HG02852 (cell line): ENCODE data around the gene DNAH17.
"Not testable (repeated sequence)": the region's sequence is repeated elsewhere in the genome, so short reads cannot be mapped to it uniquely, and the experiment has no call there.

Experiments used
- ATAC-seq: cut with Tn5 transposase; IDR thresholded peaks from one replicate; pipeline ENCODE4 v1.9.1; 2021; ENCODE audit warnings: mild to moderate bottlenecking, moderate library complexity; ENCODE audit not compliant: unreplicated experiment

Gene DNAH17

DNA sequence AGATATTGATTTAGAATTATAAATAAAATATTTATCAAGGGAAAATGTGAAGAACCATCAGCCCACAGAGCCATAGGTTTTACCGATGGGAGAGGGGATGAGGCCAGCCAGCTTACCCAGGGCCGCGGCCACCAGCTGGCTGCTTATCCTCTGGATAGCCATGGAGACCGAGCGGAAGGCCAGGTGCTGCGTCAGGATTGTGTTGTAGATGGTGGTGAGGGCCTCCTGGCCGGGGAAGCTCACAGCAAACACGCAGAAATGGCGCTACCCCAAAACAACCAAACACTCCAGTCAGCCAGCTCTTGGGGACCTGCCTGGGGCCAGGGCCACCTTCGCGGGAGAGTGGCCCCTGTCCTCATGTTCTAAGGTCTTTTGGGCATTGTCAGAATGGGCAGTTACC lies 97.8 kb downstream of the DNAH17 start:
- ATAC-seq, result no peak

GRCh38 chr17:78478757-78479297 lies 98.4 kb downstream of the DNAH17 start:
- no peak for ATAC-seq

GRCh38 chr17:78477913-78478756 lies 99.1 kb downstream of the DNAH17 start:
- no peak for ATAC-seq

GRCh38 chr17:78476973-78477372 lies 100.2 kb downstream of the DNAH17 start:
- no peak for ATAC-seq

- no peak for ATAC-seq
Observed at GRCh38 chr17:78476149-78476548, 101.0 kb downstream of the DNAH17 start.

DNA sequence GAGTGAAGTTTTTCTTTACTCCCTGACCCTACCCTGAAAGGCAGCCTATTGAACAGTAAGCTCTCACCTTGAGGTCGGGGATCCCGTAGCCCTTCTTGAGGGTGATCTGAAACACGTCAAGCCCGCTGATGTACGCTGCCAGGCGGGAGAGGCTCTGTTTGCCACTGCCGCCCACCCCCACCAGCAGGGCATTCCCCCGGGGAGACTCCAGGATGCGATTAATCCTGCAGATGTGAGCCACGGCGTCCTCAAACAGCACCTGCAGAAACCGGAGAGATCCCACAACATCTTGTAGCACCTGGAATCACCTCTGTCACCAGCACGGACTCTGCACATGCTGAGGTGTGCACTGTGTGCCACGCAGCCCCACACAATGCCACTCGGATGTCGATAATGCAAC lies 102.0 kb downstream of the DNAH17 start:
- ATAC-seq, result no peak

- peak; percentile 75 for ATAC-seq
Observed at GRCh38 chr17:78474614-78475146, 102.5 kb downstream of the DNAH17 start.

DNA sequence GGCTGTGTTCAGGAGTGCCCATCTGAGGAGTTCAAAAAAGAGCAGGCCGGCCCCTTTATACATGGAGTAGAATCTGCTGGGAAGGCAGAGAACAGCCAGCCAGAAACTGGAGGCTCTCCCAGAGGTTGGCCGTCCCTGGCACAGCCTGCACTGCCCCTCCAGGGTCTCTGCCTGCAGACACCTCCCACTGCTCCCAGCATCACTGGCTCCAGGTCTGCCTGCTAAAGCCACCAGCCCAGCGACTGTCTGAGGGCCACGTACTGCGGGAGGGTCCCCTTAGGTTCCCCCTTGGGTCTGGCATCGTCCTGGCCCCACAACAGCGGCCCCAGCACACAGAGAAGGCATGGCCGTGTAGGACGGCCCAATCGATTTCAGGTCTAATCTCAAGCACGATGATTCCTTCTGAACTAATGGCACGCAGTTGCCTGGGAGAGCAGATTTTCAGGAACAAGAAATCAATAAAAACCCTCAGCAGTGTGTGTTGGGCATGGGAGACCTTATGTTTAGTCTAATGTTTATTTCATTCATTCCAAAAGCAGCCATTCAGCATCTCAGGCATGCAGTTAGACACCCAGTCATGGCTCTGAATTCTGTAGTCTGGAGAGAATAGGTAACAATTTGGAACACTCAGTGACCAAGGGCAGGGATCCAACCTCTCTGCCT lies 103.1 kb downstream of the DNAH17 start:
- no peak for ATAC-seq

- no peak for ATAC-seq
Observed at GRCh38 chr17:78472035-78472905, 104.9 kb downstream of the DNAH17 start.

DNA sequence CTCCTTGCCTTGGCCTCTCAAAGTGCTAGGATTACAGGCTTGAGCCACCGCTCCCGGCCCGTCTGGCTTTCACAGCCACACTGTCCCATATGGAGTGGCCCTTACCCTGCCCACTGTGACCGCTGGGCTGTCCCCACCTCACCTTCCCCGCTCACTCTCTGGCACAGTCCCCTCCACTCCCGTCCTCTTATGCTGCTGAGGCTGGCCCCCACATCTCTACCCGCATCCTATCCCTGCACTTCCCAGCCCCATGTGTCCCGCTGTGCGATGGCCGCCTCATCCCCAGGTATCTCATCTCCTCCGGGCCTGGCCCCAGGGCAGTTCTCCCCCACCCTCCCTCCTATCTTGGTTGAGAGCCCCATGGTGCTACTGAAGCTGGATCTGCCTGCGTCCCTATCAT lies 105.6 kb downstream of the DNAH17 start:
- no peak for ATAC-seq

GRCh38 chr17:78469443-78469842 lies 107.8 kb downstream of the DNAH17 start:
- ATAC-seq, result no peak

DNA sequence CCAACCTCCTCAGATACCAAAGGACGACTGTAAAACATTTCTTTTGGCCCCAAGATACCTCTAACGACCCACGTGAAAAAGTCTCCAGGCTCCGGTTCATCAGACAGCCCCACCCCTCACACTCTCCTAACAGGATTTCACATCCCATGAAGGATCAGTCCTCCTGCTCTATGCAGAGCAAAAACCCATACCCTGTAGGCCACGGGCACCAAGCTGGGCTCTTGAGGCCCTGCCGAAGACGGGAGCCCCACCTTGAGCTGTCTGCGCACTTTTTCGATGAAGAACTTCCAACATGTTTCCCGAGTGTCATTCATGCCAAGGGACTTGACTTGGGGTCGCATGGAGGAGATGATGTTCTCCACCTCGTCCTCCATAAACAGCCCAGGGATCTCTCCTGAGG lies 108.8 kb downstream of the DNAH17 start:
- ATAC-seq, result no peak

GRCh38 chr17:78466786-78467715 lies 110.1 kb downstream of the DNAH17 start:
- ATAC-seq, result no peak

- ATAC-seq, result not testable (repeated sequence)
Observed at GRCh38 chr17:78466109-78466785, 110.9 kb downstream of the DNAH17 start.

DNA sequence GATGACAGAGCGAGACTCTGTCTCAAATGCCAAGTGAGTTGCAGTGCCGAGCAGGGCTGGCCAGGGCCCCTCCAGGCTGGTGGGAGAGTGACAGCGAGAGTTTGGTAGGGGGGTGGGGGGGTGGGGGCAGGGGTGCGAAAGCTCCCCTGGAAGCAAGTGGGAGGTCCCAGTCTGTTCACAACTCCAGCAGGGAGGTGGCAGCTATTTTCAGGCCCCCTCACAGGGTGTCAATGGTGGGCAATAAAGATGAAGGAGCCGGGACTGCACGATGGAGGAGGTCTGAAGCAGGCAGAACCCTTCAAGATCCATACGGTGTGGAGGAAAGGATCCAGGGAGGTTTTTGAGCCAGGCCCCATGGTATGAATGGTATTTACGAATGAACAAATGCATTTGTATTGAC lies 115.0 kb downstream of the DNAH17 start:
- ATAC-seq, result no peak

GRCh38 chr17:78461799-78462053 lies 115.5 kb downstream of the DNAH17 start:
- no peak for ATAC-seq

GRCh38 chr17:78460951-78461798 lies 116.0 kb downstream of the DNAH17 start:
- ATAC-seq, result no peak

- no peak for ATAC-seq
Observed at GRCh38 chr17:78460176-78460675, 117.0 kb downstream of the DNAH17 start.
